Measurements from ENCODE around the gene STXBP2.

- TF ChIP-seq POLR2AphosphoS5 (IDR thresholded peaks at IDR 0.05) = peak; percentile 27
- TF ChIP-seq, protein P1, sequence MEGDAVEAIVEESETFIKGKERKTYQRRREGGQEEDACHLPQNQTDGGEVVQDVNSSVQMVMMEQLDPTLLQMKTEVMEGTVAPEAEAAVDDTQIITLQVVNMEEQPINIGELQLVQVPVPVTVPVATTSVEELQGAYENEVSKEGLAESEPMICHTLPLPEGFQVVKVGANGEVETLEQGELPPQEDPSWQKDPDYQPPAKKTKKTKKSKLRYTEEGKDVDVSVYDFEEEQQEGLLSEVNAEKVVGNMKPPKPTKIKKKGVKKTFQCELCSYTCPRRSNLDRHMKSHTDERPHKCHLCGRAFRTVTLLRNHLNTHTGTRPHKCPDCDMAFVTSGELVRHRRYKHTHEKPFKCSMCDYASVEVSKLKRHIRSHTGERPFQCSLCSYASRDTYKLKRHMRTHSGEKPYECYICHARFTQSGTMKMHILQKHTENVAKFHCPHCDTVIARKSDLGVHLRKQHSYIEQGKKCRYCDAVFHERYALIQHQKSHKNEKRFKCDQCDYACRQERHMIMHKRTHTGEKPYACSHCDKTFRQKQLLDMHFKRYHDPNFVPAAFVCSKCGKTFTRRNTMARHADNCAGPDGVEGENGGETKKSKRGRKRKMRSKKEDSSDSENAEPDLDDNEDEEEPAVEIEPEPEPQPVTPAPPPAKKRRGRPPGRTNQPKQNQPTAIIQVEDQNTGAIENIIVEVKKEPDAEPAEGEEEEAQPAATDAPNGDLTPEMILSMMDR (IDR thresholded peaks at IDR 0.05) = no peak
Measured at GRCh38 chr19:7590256-7590655, 46.7 kb upstream of the STXBP2 start.

Measured in prostate gland (tissue), 2 donors.